Measurements from ENCODE around the gene IL22RA1. TPM values are rescaled to one million over a fixed set of nuclear protein-coding genes. Genes with fewer than 3 reads are reported as not detected.

The IL22RA1 gene
- polyA plus RNA-seq, 1 donor from 2014 or later: not detected

- Histone ChIP-seq H3K4me2 (ENCODE audit: low read length) (no peak overlapping the region), H3F3A (ENCODE audit: insufficient read depth, low read length, poor library complexity, severe bottlenecking) (no peaks in the 10 kb centered on the region), H4K20me1 (ENCODE audit: insufficient read depth) (no peaks in the 10 kb centered on the region), H3K36me3 (ENCODE audit: insufficient read depth, low read length) (no peaks in the 10 kb centered on the region), H3K79me2 (replicated peaks; ENCODE audit: insufficient read depth, low read length) (no peaks in the 10 kb centered on the region), H3K27me3 (ENCODE audit: insufficient read depth, low read depth, low read length) (no peaks in the 10 kb centered on the region), H3K9me2 (ENCODE audit: insufficient read depth, low read length) (no peaks in the 10 kb centered on the region), H3K27ac (ENCODE audit: low read length) (no peak overlapping the region), H3K9ac (ENCODE audit: low read length) (no peak overlapping the region), H2AFZ (ENCODE audit: low read depth, low read length) (no peak overlapping the region), H3K9me3 (ENCODE audit: low read length) (no peaks in the 10 kb centered on the region), H3K4me3 (ENCODE audit: low read length) (no peak overlapping the region)
- TF ChIP-seq CTCF (IDR thresholded peaks at IDR 0.05; ENCODE audit: poor library complexity, severe bottlenecking) (no peak), RAD21 (conservative IDR thresholded peaks at IDR 0.05) (no peak), MXI1 (conservative IDR thresholded peaks at IDR 0.05; ENCODE audit: poor library complexity, severe bottlenecking) (no peak), POLR2AphosphoS5 (IDR thresholded peaks at IDR 0.05) (no peak), EP300 (conservative IDR thresholded peaks at IDR 0.05; ENCODE audit: poor library complexity, severe bottlenecking) (no peak), SMC3 (conservative IDR thresholded peaks at IDR 0.05; ENCODE audit: poor library complexity) (no peak), TAF1 (IDR thresholded peaks at IDR 0.05; ENCODE audit: low read depth) (no peak), EZH2 (IDR thresholded peaks at IDR 0.05; ENCODE audit: borderline replicate concordance, insufficient read depth, low read length, poor library complexity, severe bottlenecking) (no peak)
- TF ChIP-seq, protein P1, sequence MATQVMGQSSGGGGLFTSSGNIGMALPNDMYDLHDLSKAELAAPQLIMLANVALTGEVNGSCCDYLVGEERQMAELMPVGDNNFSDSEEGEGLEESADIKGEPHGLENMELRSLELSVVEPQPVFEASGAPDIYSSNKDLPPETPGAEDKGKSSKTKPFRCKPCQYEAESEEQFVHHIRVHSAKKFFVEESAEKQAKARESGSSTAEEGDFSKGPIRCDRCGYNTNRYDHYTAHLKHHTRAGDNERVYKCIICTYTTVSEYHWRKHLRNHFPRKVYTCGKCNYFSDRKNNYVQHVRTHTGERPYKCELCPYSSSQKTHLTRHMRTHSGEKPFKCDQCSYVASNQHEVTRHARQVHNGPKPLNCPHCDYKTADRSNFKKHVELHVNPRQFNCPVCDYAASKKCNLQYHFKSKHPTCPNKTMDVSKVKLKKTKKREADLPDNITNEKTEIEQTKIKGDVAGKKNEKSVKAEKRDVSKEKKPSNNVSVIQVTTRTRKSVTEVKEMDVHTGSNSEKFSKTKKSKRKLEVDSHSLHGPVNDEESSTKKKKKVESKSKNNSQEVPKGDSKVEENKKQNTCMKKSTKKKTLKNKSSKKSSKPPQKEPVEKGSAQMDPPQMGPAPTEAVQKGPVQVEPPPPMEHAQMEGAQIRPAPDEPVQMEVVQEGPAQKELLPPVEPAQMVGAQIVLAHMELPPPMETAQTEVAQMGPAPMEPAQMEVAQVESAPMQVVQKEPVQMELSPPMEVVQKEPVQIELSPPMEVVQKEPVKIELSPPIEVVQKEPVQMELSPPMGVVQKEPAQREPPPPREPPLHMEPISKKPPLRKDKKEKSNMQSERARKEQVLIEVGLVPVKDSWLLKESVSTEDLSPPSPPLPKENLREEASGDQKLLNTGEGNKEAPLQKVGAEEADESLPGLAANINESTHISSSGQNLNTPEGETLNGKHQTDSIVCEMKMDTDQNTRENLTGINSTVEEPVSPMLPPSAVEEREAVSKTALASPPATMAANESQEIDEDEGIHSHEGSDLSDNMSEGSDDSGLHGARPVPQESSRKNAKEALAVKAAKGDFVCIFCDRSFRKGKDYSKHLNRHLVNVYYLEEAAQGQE (IDR thresholded peaks at IDR 0.05; ENCODE audit: borderline replicate concordance): no peak
These were observed 5.9 kb downstream of the IL22RA1 start for GRCh38 chr1:24136956-24137539.

- Histone ChIP-seq H3K9me3 (ENCODE audit: low read length) (no peaks in the 10 kb centered on the region), H3F3A (ENCODE audit: insufficient read depth, low read length, poor library complexity, severe bottlenecking) (no peaks in the 10 kb centered on the region), H3K4me3 (ENCODE audit: low read length) (no peak overlapping the region), H4K20me1 (ENCODE audit: insufficient read depth) (no peaks in the 10 kb centered on the region), H3K9ac (ENCODE audit: low read length) (no peak overlapping the region), H3K4me2 (ENCODE audit: low read length) (no peak overlapping the region), H3K27me3 (ENCODE audit: insufficient read depth, low read depth, low read length) (no peaks in the 10 kb centered on the region), H3K36me3 (ENCODE audit: insufficient read depth, low read length) (no peaks in the 10 kb centered on the region), H3K9me2 (ENCODE audit: insufficient read depth, low read length) (no peaks in the 10 kb centered on the region), H3K27ac (ENCODE audit: low read length) (no peak overlapping the region), H2AFZ (ENCODE audit: low read depth, low read length) (no peak overlapping the region), H3K79me2 (replicated peaks; ENCODE audit: insufficient read depth, low read length) (no peaks in the 10 kb centered on the region)
- no peak for TF ChIP-seq EP300 (conservative IDR thresholded peaks at IDR 0.05; ENCODE audit: poor library complexity, severe bottlenecking)
- no peak for TF ChIP-seq EZH2 (IDR thresholded peaks at IDR 0.05; ENCODE audit: borderline replicate concordance, insufficient read depth, low read length, poor library complexity, severe bottlenecking)
- TF ChIP-seq CTCF (IDR thresholded peaks at IDR 0.05; ENCODE audit: poor library complexity, severe bottlenecking): no peak
- TF ChIP-seq RAD21 (conservative IDR thresholded peaks at IDR 0.05): no peak
These were observed 8.6 kb downstream of the IL22RA1 start for GRCh38 chr1:24134376-24134775.
